Activated naive CD4-positive, alpha-beta T cell treated with anti-CD3 and anti-CD28 coated beads for 36 hours (primary cell): ENCODE measurements around the gene TBRG1. TPM values are rescaled to one million over a fixed set of nuclear protein-coding genes. Genes with fewer than 3 reads are reported as not detected.

Source experiments
- CTCF ChIA-PET: fragments of 350-600 bp; sonication (Branson Sonifier 250); formaldehyde crosslinking; loops from one replicate; lab custom pipeline; 2021; ENCODE audit warnings: antibody characterized with exemption; lab: Charles Lee
- DNase-seq: peaks from one replicate; pipeline ENCODE4 v3.0.0-alpha.2; 2020
- H3K27ac Mint-ChIP-seq: one replicate; pipeline ENCODE4 v1.8.0; 2021; ENCODE audit warnings: mild to moderate bottlenecking, mixed read lengths
- H3K27me3 Mint-ChIP-seq: one replicate; pipeline ENCODE4 v1.8.0; 2021; ENCODE audit warnings: low read depth, mixed read lengths
- H3K36me3 Mint-ChIP-seq: one replicate; pipeline ENCODE4 v1.8.0; 2021; ENCODE audit warnings: low read depth, mixed read lengths
- H3K4me1 Mint-ChIP-seq: one replicate; pipeline ENCODE4 v1.8.0; 2021; ENCODE audit warnings: low read depth, mixed read lengths
- H3K4me3 Mint-ChIP-seq: one replicate; pipeline ENCODE4 v1.8.0; 2021; ENCODE audit warnings: mild to moderate bottlenecking, moderate library complexity, mixed read lengths
- H3K9me3 Mint-ChIP-seq: one replicate; pipeline ENCODE4 v1.8.0; 2021; ENCODE audit warnings: mixed read lengths
- intact Hi-C: fragments of 100-400 bp; cut with micrococcal nuclease; formaldehyde crosslinking; loops from one replicate; pipeline ENCODE4 v1.15.1; 2023
- total RNA-seq, 2 experiments: library from RNA; stranded (reverse); gene quantifications; one replicate each; pipeline ENCODE4 v1.2.3, GENCODE V29; 2021

Gene TBRG1, protein sequence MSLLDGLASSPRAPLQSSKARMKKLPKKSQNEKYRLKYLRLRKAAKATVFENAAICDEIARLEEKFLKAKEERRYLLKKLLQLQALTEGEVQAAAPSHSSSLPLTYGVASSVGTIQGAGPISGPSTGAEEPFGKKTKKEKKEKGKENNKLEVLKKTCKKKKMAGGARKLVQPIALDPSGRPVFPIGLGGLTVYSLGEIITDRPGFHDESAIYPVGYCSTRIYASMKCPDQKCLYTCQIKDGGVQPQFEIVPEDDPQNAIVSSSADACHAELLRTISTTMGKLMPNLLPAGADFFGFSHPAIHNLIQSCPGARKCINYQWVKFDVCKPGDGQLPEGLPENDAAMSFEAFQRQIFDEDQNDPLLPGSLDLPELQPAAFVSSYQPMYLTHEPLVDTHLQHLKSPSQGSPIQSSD
- total RNA-seq, result 10 to 100 TPM; 28.3 to 28.6 TPM

DNA sequence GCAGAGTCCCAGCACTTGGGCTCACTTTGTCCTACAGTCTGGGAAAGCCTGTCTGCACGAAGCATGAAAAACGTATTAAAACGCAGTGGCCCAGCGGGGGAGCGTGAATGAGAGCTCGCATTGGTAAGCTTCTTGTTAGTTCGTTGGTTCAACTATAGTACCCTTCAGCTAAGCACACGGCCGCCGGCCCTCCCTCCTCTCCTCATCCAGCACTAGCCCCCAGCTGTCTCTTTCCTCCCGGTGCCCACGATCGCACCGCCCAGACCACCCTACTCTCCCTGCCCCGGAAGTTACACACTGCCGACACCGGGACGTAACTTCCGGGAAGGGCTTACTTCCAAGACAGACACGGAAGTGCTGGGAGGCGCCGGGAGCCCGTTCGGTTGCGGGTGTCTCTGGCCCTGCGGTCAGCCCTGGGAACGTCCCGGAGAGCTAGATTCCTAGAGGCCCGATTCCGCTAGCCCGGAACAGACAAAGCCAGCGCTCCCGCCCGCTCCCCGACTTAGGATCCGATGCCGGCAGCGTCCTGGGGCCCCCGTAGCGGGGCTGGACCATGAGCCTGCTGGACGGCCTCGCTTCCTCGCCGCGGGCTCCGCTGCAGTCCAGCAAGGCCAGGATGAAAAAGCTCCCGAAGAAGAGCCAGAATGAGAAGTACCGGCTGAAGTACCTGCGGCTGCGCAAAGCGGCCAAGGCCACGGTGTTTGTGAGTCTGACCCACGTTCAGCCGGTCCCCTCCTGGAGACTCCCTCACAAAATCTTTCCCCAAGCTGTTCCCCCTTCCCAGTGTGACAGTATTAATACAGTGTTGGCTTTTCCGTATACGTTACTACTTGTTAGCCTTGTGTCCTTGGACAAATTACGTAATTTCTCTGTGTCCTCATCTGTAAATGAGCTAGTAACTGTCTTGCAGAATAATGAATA is at the start of gene TBRG1:
Gene TBRG1, plus strand, starts transcription at position 334 of the 921 bp plus-strand sequence. Its CDS starts 220 bp downstream, at position 554.
- Mint-ChIP-seq H3K4me3 (peak within 1 kb of the TSS; percentile 96), H3K27ac (peak within 1 kb of the TSS; percentile 96), H3K27me3 (no peaks in the 10 kb centered on the region), H3K4me1 (peaks cover 22% of the 10 kb centered on the region), H3K9me3 (no peaks in the 10 kb centered on the region), H3K36me3 (peaks cover 8% of the 10 kb centered on the region)
- intact Hi-C loops, result loop anchor here (1.0 to 5.0 kb wide), 7 partner anchors 22 to 880 kb away; partner anchors contain the start of genes CCDC15, MSANTD2, SIAE and SPA17
- peak; percentile 88 for DNase-seq
- CTCF ChIA-PET, result interaction anchor here (1.1 to 2.1 kb wide), 4 partner anchors 10 to 135 kb away, joined by 3 to 8 read pairs (median 6); no protein-coding TSS in a partner anchor

DNA sequence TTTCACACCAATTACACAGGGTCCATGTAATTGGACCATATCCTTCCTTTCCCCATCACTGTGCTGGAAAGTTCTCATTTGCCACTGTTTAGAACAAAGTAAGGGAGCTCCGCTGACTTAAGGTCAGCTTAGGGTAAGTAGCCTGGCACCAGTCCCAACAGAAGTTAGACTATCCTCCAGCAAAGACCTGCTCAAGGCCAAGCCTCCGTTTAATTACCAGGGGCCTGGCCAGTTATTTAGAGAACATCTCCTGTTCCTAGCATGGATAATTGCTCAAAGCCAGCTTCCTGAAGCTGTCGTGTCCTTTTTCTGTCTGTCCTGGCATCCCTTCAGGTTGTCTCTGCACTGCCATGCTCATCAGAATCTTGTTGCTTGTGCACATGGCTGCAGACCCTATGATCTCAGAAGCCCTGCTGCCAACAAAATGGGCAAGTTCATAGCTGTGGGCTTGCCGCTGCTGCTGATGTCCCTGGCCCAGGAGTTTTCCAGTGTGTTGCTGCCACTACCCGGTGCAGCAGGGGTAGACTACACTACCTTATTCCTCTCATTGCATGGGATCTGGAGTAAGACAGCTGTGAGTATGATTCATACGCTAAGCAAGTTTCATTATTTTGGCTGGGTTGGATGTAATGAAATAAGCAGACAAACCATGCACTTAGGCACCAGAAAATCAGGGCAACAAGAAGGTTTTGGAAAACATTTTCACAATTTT is 44.8 kb upstream of the TBRG1 start:
- Mint-ChIP-seq H3K4me1 (no peaks in the 10 kb centered on the region), H3K9me3 (no peaks in the 10 kb centered on the region), H3K36me3 (no peaks in the 10 kb centered on the region), H3K27me3 (peaks cover under 1% of the 10 kb centered on the region), H3K4me3 (no peak overlapping the region), H3K27ac (no peak overlapping the region)
- CTCF ChIA-PET, result interaction anchor here (0.9 to 1.0 kb wide), 2 partner anchors 166 to 177 kb away, joined by 3 to 4 read pairs; no protein-coding TSS in a partner anchor
- DNase-seq, result no peak
- intact Hi-C loops, result no loop called here

DNA sequence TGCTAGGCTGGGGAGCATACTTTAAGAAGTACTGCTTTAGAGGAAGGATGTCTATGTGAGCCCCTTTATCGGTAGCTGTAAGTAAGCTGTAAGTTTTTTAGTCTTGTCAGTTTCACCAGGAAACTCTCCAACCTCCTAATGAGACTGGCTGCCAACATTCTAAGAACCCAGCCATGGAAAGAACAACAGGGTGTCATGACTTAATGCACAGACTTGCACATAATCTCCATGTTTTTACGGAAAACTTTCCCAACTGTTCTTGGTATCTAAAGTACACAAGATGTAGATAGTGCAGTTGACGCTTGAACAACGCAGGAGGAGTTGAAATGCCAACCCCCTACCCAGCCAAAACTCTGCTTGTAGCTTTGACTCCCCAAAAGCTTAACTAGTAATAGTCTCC is 43.9 kb upstream of the TBRG1 start:
- Mint-ChIP-seq H3K4me3 (no peak overlapping the region), H3K4me1 (no peaks in the 10 kb centered on the region), H3K27ac (no peak overlapping the region), H3K27me3 (no peaks in the 10 kb centered on the region), H3K36me3 (no peaks in the 10 kb centered on the region), H3K9me3 (no peaks in the 10 kb centered on the region)
- DNase-seq, result no peak
- intact Hi-C loops, result no loop called here
- CTCF ChIA-PET, result interaction anchor here (0.9 kb wide), 1 partner anchor 177 kb away, joined by 4 read pairs; no protein-coding TSS in a partner anchor

DNA sequence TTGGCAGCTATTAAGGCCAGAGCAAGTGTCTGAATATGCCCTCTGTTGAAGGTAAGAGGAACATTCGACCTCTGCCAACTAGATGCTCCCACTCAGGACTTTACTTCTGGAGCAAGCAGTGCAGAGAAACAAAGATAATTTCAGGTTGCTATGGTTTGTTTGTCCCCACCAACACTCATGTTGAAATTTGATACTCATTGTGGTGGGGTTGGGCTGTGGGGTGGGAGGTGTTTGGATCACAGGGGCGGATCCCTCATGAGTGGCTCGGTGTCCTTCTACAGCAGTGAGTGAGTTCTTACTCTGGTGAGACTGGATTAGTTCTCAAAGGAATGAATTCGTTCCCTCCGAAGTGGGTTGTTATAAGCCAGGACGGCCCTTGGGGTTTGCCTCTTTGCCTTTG is 40.8 kb upstream of the TBRG1 start:
- peaks cover 3% of the 10 kb centered on the region for H3K27me3 Mint-ChIP-seq
- CTCF ChIA-PET, result no interaction called here
- no peaks in the 10 kb centered on the region for H3K4me1 Mint-ChIP-seq
- no peak overlapping the region for H3K4me3 Mint-ChIP-seq
- no peak overlapping the region for H3K27ac Mint-ChIP-seq
- intact Hi-C loops, result no loop called here
- no peaks in the 10 kb centered on the region for H3K36me3 Mint-ChIP-seq
- no peaks in the 10 kb centered on the region for H3K9me3 Mint-ChIP-seq
- DNase-seq, result no peak

DNA sequence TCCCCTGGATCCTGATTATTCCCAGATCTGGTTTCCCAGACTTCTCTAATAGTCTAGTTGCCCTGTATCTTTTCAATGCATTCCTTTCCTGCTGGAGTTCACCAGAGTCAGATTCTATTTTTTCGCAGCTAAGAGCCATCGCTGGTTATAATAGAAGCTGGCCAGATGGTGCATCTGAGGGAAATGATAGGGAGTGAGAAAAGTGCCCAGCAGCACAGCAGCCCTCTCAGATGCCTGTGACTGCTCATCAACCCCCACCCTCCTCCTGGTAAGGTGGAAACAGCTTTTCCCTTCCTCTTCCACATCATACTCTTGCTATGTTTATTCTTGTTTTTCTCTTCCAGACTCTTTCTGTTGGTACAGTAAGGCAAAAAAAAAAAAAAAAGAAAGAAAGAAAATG is 40.1 kb upstream of the TBRG1 start:
- Mint-ChIP-seq H3K27me3 (peaks cover 8% of the 10 kb centered on the region), H3K4me1 (no peaks in the 10 kb centered on the region), H3K27ac (no peak overlapping the region), H3K9me3 (no peaks in the 10 kb centered on the region), H3K4me3 (no peak overlapping the region), H3K36me3 (no peaks in the 10 kb centered on the region)
- CTCF ChIA-PET, result interaction anchor here (2.2 kb wide), 1 partner anchor 166 kb away, joined by 10 read pairs; no protein-coding TSS in a partner anchor
- intact Hi-C loops, result no loop called here
- no peak for DNase-seq

DNA sequence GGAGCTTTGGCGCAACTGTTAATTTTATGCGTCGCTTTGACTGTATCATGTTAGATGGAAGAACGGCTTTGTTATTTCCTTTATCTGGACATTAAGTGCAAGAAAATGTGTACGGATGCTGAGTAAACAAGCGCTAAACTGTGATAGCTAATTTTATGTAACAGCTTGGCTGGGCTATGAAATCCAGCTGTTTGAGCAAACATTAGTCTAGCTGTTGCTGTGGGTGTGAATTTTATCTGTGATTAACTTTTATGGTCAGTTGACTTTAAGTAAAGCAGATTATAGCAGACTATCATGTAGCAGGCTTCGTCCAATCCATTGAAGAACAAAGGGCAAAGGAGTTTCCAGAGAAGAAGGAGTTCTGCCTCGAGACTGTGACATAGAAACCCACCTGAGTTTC is 38.9 kb upstream of the TBRG1 start:
- Mint-ChIP-seq H3K9me3 (no peaks in the 10 kb centered on the region), H3K4me1 (no peaks in the 10 kb centered on the region), H3K4me3 (no peak overlapping the region), H3K36me3 (no peaks in the 10 kb centered on the region), H3K27me3 (peaks cover 14% of the 10 kb centered on the region), H3K27ac (no peak overlapping the region)
- intact Hi-C loops, result no loop called here
- DNase-seq, result no peak
- CTCF ChIA-PET, result interaction anchor here (1.0 to 2.9 kb wide), 4 partner anchors 10 to 512 kb away, joined by 3 to 16 read pairs (median 6); no protein-coding TSS in a partner anchor

DNA sequence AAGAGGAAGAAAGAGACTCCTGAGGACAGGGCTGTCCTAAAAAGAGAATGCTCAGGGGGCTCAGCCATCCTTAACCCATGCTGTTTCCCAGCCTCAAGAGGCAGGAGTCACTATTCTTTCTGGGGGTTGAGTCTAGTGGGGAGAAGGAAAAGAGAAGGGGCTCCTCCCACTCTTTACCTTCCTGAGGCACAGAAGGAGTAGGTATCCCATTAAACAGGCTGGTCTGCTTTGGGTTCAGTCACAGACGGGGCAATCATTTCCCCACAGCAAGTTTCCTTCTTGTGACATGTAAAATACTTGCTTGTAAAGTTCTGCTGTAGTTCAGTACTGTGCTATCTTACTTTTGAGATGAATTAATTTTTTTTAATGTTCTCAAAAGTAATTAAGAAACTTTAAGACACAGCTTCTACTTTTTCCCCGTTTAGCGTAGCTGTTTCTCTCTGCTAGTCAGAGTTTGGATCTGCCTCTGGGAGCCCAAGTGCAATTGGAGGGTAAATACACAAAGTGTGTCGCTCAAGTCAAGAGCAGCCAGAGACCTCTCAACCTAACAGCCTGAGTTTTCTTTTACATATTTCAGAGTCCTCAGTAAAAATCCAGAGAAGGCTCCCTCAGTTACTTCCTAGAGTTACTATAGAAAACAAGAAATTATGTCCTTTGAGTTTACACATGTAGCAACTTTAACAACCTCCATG is 37.8 kb upstream of the TBRG1 start:
- no peak for DNase-seq
- H3K9me3 Mint-ChIP-seq, result no peaks in the 10 kb centered on the region
- intact Hi-C loops, result no loop called here
- H3K36me3 Mint-ChIP-seq, result no peaks in the 10 kb centered on the region
- CTCF ChIA-PET, result interaction anchor here (0.8 to 2.9 kb wide), 7 partner anchors 10 to 513 kb away, joined by 3 to 17 read pairs (median 4); no protein-coding TSS in a partner anchor
- H3K4me1 Mint-ChIP-seq, result no peaks in the 10 kb centered on the region
- peaks cover 14% of the 10 kb centered on the region for H3K27me3 Mint-ChIP-seq
- H3K4me3 Mint-ChIP-seq, result no peak overlapping the region
- no peak overlapping the region for H3K27ac Mint-ChIP-seq

DNA sequence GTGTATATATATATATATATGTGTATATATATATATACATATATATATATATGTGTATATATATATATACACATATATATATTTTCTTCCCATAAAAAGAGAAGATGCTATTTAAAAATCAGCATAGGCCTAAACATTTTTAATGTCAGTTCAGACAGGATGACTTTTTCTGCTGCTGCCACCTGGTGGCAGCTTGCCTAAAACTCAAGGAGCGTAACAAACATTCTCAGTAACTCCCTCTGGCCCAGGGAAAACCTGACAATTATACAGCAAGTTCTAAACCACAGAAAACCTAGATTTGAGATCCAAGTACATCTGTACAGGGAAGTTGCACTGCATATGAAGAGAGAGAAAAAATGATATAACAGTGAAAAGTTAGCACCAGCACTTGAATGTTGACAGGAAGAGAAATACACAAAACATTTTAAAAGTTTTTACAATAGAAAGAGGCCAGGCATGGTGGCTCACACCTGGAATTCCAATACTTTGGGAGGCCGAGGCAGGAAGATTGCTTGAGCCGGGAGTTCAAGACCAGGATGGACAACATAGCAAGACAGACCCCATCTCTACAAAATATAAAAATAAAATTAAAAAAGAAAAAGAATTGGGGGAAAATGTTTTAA is 36.3 kb upstream of the TBRG1 start:
- no peaks in the 10 kb centered on the region for H3K9me3 Mint-ChIP-seq
- peak; percentile 70 for DNase-seq

DNA sequence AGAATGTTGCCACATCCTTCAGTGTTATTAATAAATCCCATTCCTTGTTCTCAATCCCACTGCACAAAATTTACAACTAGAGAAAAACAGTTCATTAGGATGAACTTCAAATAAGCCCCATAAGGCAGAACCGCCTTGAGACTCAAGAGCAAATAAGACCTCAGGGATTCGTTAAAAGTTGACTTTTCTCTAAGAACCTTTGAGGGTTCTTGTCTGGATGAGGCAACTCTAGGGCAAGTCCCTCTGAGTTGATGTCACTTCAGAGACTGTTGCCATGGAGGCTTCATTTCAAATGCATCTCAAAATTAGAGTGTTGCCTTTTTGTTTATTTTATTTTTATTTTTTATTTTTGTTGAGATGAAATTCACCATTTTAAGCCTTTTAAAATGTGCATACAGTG is 31.2 kb upstream of the TBRG1 start:
- no peak for DNase-seq
- intact Hi-C loops, result loop anchor here (2.0 kb wide), 1 partner anchor 521 kb away; no protein-coding TSS in a partner anchor
- peaks cover 15% of the 10 kb centered on the region for H3K27me3 Mint-ChIP-seq
- CTCF ChIA-PET, result no interaction called here
- H3K27ac Mint-ChIP-seq, result no peak overlapping the region
- no peak overlapping the region for H3K4me3 Mint-ChIP-seq
- no peaks in the 10 kb centered on the region for H3K4me1 Mint-ChIP-seq
- no peaks in the 10 kb centered on the region for H3K9me3 Mint-ChIP-seq
- no peaks in the 10 kb centered on the region for H3K36me3 Mint-ChIP-seq

More for the DNA sequence above, 36.3 kb upstream of the TBRG1 start:
- Mint-ChIP-seq H3K27me3 (peaks cover 14% of the 10 kb centered on the region), H3K27ac (no peak overlapping the region), H3K4me3 (no peak overlapping the region), H3K4me1 (no peaks in the 10 kb centered on the region), H3K36me3 (no peaks in the 10 kb centered on the region)
- CTCF ChIA-PET, result interaction anchor here (0.7 to 2.9 kb wide), 7 partner anchors 8 to 364 kb away, joined by 3 to 17 read pairs (median 6); no protein-coding TSS in a partner anchor
- intact Hi-C loops, result loop anchor here (1.0 kb wide), 2 partner anchors 171 to 184 kb away; no protein-coding TSS in a partner anchor

DNA sequence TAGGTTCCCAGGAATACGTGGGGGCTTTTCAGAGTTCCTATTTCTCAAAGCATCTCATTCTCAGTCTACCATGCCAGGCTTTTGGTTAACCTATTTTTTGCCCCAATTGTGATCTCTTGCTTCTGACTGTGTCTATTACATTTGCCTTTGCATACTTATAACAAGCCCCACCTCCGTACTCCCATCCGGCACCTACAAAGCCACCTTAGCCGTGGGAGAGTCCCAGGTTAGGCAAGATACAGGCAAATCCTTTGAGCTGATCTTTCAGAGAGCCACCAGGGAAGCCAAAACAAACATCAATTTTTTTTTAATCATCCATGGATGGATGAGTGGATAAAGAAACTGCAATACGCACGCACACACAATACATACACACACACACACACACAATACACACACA is 30.0 kb upstream of the TBRG1 start:
- Mint-ChIP-seq H3K36me3 (no peaks in the 10 kb centered on the region), H3K4me1 (no peaks in the 10 kb centered on the region), H3K4me3 (no peak overlapping the region), H3K27ac (no peak overlapping the region), H3K27me3 (peaks cover 17% of the 10 kb centered on the region), H3K9me3 (no peaks in the 10 kb centered on the region)
- no peak for DNase-seq
- CTCF ChIA-PET, result interaction anchor here (0.6 kb wide), 2 partner anchors 177 to 197 kb away, joined by 3 to 4 read pairs; no protein-coding TSS in a partner anchor
- intact Hi-C loops, result no loop called here
